Measurements from ENCODE around the gene NYNRIN.

GRCh38 chr14:24368562-24369252 is 30.1 kb upstream of the NYNRIN start:
- TF ChIP-seq, protein P1, sequence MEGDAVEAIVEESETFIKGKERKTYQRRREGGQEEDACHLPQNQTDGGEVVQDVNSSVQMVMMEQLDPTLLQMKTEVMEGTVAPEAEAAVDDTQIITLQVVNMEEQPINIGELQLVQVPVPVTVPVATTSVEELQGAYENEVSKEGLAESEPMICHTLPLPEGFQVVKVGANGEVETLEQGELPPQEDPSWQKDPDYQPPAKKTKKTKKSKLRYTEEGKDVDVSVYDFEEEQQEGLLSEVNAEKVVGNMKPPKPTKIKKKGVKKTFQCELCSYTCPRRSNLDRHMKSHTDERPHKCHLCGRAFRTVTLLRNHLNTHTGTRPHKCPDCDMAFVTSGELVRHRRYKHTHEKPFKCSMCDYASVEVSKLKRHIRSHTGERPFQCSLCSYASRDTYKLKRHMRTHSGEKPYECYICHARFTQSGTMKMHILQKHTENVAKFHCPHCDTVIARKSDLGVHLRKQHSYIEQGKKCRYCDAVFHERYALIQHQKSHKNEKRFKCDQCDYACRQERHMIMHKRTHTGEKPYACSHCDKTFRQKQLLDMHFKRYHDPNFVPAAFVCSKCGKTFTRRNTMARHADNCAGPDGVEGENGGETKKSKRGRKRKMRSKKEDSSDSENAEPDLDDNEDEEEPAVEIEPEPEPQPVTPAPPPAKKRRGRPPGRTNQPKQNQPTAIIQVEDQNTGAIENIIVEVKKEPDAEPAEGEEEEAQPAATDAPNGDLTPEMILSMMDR (IDR thresholded peaks at IDR 0.05), result no peak
- no peak for TF ChIP-seq POLR2A (IDR thresholded peaks at IDR 0.05)

Measured in lower leg skin (tissue), 3 donors.